GM18907 (cell line): ENCODE data around the gene RTKN.
"Not testable (repeated sequence)": the region's sequence is repeated elsewhere in the genome, so short reads cannot be mapped to it uniquely, and the experiment has no call there.

Source experiments
- ATAC-seq: cut with Tn5 transposase; IDR thresholded peaks from one replicate; pipeline ENCODE4 v1.9.1; 2021; ENCODE audit warnings: mild to moderate bottlenecking, moderate library complexity; ENCODE audit not compliant: unreplicated experiment

RTKN gene

DNA sequence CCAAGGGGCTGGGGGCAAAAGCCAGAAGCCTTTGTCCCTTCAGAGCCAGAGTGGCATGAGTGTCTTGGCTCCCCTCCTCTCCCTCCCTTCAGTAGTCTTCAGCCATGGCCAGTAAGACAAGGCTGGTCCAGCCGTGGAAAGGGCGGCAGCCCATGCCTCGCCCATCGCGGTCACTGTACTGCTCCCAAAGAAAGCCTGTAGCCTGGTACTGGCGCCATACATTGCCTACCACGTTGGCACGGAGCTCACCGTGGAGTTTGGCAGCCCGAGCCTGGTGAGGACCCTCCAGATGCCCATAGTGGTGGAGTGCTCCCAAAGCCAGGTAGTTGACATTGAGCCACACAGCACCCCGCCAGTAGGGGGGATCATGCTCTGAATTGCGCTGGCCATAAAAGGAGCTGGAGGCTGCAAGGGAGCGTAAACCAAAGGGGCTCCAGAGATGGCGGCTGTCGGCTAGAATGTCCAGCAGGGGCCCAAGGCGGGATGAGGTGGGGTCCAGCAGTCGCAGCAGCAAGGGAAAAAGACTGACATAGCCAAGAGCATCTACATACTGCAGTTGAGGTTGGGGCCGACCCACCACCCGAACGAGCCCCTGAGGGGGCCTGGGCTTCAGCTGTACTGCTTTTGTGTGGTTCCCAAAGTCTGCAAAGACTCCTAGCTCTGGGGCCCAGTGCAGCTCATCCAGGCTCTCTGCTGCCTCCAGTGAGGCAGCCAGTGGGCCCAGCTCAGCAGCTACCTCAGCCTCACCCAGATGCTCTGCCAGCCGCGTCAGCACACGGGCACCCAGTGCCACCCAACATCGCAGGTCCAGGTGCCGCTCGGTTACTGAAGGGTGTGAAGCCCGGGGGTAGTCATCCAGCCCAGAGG is 19.7 kb upstream of the RTKN start:
- no peak for ATAC-seq

DNA sequence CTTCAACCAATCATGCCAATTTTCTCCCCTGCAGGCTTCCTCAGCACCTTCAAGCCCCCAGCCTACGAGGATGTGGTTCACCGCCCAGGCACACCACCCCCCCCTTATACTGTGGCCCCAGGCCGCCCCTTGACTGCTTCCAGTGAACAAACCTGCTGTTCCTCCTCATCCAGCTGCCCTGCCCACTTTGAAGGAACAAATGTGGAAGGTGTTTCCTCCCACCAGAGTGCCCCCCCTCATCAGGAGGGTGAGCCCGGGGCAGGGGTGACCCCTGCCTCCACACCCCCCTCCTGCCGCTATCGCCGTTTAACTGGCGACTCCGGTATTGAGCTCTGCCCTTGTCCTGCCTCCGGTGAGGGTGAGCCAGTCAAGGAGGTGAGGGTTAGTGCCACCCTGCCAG is 18.4 kb upstream of the RTKN start:
- ATAC-seq: not testable (repeated sequence)

DNA sequence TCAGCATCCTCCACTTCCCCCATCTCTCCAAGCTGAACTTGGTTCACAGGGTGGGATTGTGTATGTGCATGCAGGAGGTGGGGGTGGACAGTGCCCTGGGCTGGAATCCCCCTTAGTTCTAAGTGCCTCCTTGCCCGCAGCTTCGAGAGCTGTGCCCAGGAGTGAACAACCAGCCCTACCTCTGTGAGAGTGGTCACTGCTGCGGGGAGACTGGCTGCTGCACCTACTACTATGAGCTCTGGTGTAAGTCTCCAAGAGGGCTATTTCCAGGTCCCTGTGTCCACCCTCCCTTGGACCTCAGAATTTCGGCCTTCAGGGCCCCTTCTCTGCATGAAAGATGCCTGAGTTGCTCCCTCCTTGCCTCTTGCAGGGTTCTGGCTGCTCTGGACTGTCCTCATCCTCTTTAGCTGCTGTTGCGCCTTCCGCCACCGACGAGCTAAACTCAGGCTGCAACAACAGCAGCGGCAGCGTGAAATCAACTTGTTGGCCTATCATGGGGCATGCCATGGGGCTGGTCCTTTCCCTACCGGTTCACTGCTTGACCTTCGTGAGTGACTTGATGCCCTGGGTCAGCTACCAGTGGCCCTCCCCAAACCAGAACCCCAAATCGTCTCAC is 17.9 kb upstream of the RTKN start:
- not testable (repeated sequence) for ATAC-seq

- ATAC-seq: no peak
Observed at GRCh38 chr2:74458938-74459363, 17.2 kb upstream of the RTKN start.

- ATAC-seq: peak; percentile 85
Observed at GRCh38 chr2:74458132-74458937, 16.6 kb upstream of the RTKN start, which contains the start of gene WBP1. Gene WBP1, plus strand, starts transcription at chr2:74458438. Its CDS starts 165 bp downstream, at chr2:74458603.

GRCh38 chr2:74457549-74458131 is 15.9 kb upstream of the RTKN start:
- peak; percentile 38 for ATAC-seq

- no peak for ATAC-seq
Observed at GRCh38 chr2:74457129-74457548, 15.4 kb upstream of the RTKN start.

DNA sequence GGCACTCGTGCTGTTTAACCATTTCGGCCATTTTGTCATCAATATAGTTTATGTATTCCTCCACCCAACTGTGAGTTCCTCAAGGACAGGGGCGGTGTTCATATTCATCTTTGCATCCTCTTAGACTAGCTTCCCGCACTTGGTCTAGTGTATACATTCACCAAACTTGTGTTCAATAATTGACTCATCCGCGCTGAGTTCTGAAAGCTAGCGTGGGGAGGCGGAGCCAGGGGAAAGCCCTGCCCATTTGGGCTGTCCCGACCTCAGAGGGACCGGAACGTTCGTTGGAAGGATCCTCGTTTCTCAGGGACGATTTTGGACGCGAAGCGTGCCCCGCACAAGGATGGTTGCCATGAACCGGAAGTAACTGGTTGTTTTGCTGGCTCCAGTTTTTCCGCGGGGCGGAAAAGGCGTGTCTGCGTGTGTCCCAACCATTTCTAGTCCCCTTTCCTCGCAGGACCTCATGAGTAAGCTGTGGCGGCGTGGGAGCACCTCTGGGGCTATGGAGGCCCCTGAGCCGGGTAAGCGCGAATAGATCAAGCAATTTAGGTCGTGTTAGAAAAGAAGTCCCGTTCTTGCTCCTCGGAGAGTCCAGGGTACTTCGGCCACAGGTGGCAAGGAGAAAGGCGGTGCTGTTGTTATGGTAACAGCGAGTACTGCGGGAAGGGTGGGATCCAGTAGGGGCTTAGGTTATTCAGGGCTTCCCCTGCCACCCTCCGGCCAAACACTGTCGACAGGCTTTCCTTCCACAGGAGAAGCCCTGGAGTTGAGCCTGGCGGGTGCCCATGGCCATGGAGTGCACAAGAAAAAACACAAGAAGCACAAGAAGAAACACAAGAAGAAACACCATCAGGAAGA is 13.1 kb upstream of the RTKN start, which contains the start of gene INO80B:
INO80B (plus strand) TSS at position 434 of the 858 bp plus-strand sequence; CDS start at position 464, 30 bp downstream.
- ATAC-seq: peak; percentile 47

GRCh38 chr2:74450570-74451190 is 8.9 kb upstream of the RTKN start:
- ATAC-seq: no peak

GRCh38 chr2:74448771-74449170 is 7.0 kb upstream of the RTKN start:
- ATAC-seq: no peak

DNA sequence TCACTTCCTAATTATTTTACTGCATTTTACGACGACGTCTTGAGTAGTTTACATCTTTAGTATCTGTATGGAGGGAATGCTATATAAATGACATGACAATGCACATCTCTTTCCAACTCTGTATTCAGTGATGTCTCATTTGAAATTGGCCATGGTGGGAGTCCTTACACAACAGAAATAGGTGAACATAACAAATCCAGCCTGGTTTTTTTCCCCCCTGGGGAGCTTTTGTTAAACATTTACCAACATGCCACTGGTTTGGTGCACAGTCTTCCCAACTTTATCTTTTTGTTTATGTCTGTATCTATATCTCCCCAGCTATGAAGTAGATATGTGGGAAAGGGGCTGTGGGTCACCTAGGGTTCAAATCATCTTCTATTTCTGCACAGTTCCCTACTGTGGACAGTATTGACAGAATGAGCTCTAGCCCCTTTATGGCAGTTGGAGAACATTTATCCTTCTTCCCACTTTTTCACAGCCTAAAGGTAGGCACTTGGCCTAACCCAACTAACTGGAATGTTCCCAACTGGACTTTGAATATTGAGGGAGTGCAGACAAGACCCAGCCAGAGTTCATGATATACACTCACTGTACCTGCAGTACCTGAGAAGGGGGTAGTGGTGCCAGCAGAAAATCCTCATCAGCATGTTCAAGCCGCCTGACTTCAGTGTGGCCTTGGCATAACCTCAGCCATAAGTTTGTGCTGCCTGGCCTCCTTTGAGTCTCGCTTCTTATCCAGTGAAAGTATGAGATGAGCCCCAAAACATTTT is 5.7 kb upstream of the RTKN start:
- ATAC-seq: no peak

DNA sequence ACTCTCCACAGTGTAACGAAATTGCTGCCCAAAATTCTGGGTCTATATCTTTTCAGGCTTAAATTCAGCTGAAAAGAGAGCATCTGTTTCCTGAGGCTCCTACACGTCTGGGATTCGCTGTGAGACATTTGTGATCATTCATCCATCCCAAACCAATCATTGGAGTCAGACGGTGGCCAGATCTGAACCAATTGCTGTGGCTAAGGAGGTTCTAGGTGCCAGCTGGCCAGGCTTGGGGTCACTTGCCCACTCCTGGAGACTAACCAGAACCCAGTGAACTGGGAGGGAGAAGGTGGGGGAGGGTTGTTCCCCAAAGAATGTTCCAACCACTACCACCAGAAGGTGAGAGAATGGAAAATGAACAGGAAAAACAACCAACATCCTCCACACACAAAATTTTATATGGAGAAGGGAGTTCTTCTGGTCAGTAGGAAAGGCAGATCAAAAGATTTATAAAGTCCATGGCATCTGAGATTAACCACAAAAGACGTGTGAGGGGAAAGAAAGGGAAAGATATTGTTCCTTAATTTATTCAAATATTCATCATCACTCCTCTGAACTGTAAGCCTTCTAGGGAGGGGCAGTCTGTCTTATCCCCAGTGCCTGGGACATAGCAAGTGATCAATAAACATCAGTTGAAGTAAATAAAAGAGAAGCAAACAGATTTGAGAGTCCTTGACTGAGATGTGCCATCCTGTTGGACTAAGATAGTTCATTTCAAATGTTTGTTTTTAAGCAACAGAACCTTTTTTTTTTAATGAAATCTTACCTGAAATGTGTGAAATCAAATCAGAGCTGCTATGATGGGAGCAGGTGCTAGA is 3.0 kb upstream of the RTKN start:
- ATAC-seq: no peak

- ATAC-seq: not testable (repeated sequence)
Observed at GRCh38 chr2:74442483-74443297, 953 bp upstream of the RTKN start.

DNA sequence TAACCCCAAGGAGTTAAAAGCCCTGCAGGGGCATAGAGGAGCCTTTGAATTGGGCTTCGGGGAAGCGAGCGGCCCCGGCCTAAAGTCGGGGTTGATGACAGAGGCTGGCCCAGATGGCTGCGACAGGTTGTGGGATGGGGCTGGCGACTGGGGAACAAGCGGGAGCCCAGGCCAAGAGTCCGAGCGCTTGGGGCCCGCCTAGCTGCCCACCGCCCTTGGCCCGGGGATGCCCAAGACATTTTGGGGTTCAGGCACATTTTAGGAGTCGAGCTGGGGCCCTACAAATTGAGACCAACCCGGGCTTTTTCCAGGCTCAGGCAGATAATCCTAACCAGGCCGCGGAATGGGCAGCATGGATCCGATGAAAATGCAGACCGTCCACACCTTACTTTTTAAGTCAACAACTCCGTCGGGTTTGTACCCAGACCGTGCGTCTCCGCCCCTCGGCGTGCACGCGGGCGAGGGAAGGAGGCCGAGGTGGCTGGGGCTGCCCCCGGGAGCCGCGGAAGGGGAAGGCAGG is 507 bp downstream of the RTKN start:
- ATAC-seq: no peak

- peak; percentile 83 for ATAC-seq
Observed at GRCh38 chr2:74440378-74441169, 1.2 kb downstream of the RTKN start.

DNA sequence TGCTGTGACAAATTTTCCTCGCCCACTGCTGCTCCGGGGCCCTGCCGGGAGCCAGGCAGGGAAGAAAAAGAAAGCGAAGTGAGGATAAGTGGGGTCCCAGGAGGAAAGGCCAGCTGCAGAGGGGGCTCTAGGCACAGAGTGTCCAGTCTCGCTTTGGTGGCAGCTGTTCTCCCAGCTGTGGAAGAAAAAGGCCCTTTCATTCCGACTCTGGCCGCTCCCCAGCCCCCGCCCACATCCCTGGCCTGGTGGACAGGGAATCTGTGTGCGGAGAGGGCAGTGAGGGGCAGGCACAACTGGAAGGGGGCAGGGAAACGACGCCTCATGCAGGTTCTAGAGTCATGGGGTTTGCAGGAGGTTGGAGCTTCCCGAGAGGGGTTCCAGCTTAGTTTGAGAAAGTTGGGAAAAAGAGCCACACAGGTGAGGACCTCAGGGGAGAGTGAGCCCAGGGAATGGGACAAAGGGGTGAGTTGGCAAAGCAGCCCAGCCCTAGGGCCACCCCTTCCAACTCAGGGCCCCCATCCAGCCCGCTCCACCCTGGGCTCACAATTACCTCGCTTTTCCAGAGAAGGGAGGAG is 1.8 kb downstream of the RTKN start:
- ATAC-seq: peak; percentile 2
